Measurements from ENCODE around the gene NENF. TPM values are rescaled to one million over a fixed set of nuclear protein-coding genes. Genes with fewer than 3 reads are reported as not detected.
A peak's percentile ranks its signal among the peaks of the same experiment; 100 is the strongest.

Gene NENF
- total RNA-seq, 4 donors from 2014 or later = 82.8 to 139 (median 84.6) TPM

GRCh38 chr1:212446333-212446732, 13.6 kb downstream of the NENF start:
- intact Hi-C loops (cut with DNase I; ENCODE audit: low total_unique reads) = no loop called here
- no peak overlapping the region for H3K4me3 ChIP-seq (ENCODE audit: low read depth, poor library complexity, severe bottlenecking)
- 79 to 86% methylated on average over 8 of the region's 8 CpGs for WGBS, 2 donors
- DNase-seq (ENCODE audit: low spot score in 2 of 2) = peak in 1 of 2 donors; percentile 79
- no peak for TF ChIP-seq POLR2A (IDR thresholded peaks at IDR 0.05)
- no peak for TF ChIP-seq CTCF (IDR thresholded peaks at IDR 0.05)

GRCh38 chr1:212447478-212447877, 14.8 kb downstream of the NENF start:
- peak in 1 of 2 donors; percentile 61 for DNase-seq (ENCODE audit: low spot score in 2 of 2)

GRCh38 chr1:212450331-212450881, 17.7 kb downstream of the NENF start:
- DNase-seq (ENCODE audit: low spot score in 2 of 2) = no peak
- H3K4me3 ChIP-seq (ENCODE audit: low read depth, poor library complexity, severe bottlenecking) = no peak overlapping the region
- intact Hi-C loops (cut with DNase I; ENCODE audit: low total_unique reads) = loop anchor here (5.0 kb wide), 1 partner anchor 378 kb away; no protein-coding TSS in a partner anchor
- TF ChIP-seq POLR2A (IDR thresholded peaks at IDR 0.05) = no peak
- TF ChIP-seq CTCF (IDR thresholded peaks at IDR 0.05) = no peak
- 76 to 77% methylated on average over 4 of the region's 4 CpGs for WGBS, 2 donors

More at GRCh38 chr1:212447478-212447877, 14.8 kb downstream of the NENF start:
- H3K4me3 ChIP-seq (ENCODE audit: low read depth, poor library complexity, severe bottlenecking) = no peak overlapping the region
- intact Hi-C loops (cut with DNase I; ENCODE audit: low total_unique reads) = no loop called here
- TF ChIP-seq POLR2A (IDR thresholded peaks at IDR 0.05) (no peak), CTCF (IDR thresholded peaks at IDR 0.05) (no peak)
- WGBS, 2 donors = 61 to 79% methylated on average over 2 of the region's 2 CpGs

GRCh38 chr1:212451416-212452322, 18.9 kb downstream of the NENF start:
- intact Hi-C loops (cut with DNase I; ENCODE audit: low total_unique reads) = loop anchor here (5.0 kb wide), 1 partner anchor 379 kb away; no protein-coding TSS in a partner anchor
- 87 to 98% methylated on average over 6 of the region's 6 CpGs for WGBS, 2 donors
- DNase-seq (ENCODE audit: low spot score in 2 of 2) = peak in 1 of 2 donors; percentile 66

More at GRCh38 chr1:212451416-212452322, 18.9 kb downstream of the NENF start:
- TF ChIP-seq POLR2A (IDR thresholded peaks at IDR 0.05) (no peak), CTCF (IDR thresholded peaks at IDR 0.05) (no peak)
- no peak overlapping the region for H3K4me3 ChIP-seq (ENCODE audit: low read depth, poor library complexity, severe bottlenecking)
